H1 (cell line): Measurements from ENCODE around the gene GRXCR2. TPM values are rescaled to one million over a fixed set of nuclear protein-coding genes. Genes with fewer than 3 reads are reported as not detected.
A peak's percentile ranks its signal among the peaks of the same experiment; 100 is the strongest.

Experiments used
- SP4 ChIP-seq: IDR thresholded peaks from 2 replicates; pipeline ENCODE4 v1.6.1; 2012; ENCODE audit warnings: low read length, inconsistent platforms
- polyA plus RNA-seq, 7 experiments: library from polyadenylated mRNA; depleted of rRNA in 3 of 7; stranded (reverse) in 5 of 7; unstranded in 2 of 7; fragments of >200 nt in 5 of 7; fragments of 200-250 nt in 2 of 7; gene quantifications; 1 replicate in 5 of 7; 2 replicates in 1 of 7; 4 replicates in 1 of 7; pipeline versions ENCODE4 v1.2.1 to v1.2.3, GENCODE V29; 2011 to 2013; ENCODE audit warnings: missing spikeins in 2 of 7, mixed read lengths in 2 of 7
- total RNA-seq: library from RNA; stranded (reverse); fragmentation: NEBNext Ultra II Directional; extraction: Animal tissue kit (Norgen Biotek cat#: 25700); gene quantifications from 2 replicates; pipeline ENCODE4 v1.2.1, GENCODE V29; 2021

GRXCR2 gene
- total and polyA plus RNA-seq, 2 of the 8 experiments (the other 6 are each of a cell fraction or from before 2014, with no cell fraction given), result not detected

DNA sequence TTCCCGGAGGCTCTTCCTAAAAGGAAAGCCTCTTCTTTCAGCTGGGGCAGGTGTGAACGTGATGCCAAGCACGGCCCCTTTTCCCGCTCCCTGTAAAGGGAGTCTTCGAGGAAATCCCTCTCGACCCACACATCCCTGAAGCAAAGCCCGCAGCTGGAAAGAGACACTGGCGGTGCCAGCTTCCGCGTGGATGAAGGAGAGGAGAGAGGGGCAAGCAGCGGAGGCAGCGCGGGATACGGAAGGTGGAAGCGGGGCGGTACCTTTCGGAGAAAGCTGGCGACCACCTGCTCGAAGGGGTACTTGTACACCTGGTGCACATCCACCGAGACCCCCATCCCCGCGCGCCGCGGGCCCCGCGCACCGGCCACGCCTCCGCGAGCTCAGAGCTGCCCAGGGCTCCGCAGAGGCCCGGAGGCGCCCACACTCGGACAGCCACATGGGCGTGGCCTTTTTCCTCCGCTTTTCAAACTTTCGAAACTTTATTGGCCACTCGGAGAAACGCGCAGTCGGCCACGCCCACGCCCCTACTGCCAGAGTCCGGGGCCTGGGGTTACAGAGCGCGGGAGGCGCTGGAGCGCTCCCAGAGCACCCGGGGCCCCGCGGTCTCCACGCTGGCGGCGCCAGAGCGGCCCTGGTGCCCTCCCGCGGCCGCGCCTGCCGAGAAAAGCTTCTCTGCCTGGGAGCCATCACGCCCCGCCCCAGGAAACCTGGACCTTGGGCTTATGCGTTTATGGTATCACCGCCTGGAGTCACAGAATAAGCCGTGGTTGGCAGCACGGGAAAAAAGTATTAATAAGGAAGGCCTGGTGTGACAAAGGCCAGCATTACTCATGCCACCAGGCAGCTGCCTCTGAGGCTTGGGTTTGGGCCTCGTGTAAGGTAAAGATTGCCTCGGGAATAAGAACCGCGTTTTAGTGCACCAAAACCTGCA is 37.6 kb downstream of the GRXCR2 start, which contains the start of gene PRELID2 (continued):
- TF ChIP-seq SP4, result peak; percentile 72; the same call in 1 of the 2 replicates
